Measurements from ENCODE around the gene FAM131A. TPM values are rescaled to one million over a fixed set of nuclear protein-coding genes. Genes with fewer than 3 reads are reported as not detected.

Gene FAM131A
- total and polyA plus RNA-seq, 7 donors, result 12.6 to 36.7 (median 28.0) TPM

DNA sequence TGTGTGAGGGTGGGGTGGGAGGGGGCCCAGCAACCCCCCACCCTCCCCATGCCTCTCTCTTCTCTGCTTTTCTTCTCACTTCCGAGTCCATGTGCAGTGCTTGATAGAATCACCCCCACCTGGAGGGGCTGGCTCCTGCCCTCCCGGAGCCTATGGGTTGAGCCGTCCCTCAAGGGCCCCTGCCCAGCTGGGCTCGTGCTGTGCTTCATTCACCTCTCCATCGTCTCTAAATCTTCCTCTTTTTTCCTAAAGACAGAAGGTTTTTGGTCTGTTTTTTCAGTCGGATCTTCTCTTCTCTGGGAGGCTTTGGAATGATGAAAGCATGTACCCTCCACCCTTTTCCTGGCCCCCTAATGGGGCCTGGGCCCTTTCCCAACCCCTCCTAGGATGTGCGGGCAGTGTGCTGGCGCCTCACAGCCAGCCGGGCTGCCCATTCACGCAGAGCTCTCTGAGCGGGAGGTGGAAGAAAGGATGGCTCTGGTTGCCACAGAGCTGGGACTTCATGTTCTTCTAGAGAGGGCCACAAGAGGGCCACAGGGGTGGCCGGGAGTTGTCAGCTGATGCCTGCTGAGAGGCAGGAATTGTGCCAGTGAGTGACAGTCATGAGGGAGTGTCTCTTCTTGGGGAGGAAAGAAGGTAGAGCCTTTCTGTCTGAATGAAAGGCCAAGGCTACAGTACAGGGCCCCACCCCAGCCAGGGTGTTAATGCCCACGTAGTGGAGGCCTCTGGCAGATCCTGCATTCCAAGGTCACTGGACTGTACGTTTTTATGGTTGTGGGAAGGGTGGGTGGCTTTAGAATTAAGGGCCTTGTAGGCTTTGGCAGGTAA, 8.1 kb downstream of the FAM131A start:
- no peaks in the 10 kb centered on the region for H3K9me3 ChIP-seq
- H3K27me3 ChIP-seq, result no peaks in the 10 kb centered on the region
- intact Hi-C loops (cut with DNase I), result no loop called here
- peaks cover 0 to 20% (median 4%) of the 10 kb centered on the region in 4 donors for H3K4me1 ChIP-seq
- peaks cover 25 to 44% (median 38%) of the 10 kb centered on the region in 4 donors for H3K36me3 ChIP-seq
- H3K4me3 ChIP-seq, result no peak overlapping the region
- no peak for DNase-seq
- TF ChIP-seq, protein P1, sequence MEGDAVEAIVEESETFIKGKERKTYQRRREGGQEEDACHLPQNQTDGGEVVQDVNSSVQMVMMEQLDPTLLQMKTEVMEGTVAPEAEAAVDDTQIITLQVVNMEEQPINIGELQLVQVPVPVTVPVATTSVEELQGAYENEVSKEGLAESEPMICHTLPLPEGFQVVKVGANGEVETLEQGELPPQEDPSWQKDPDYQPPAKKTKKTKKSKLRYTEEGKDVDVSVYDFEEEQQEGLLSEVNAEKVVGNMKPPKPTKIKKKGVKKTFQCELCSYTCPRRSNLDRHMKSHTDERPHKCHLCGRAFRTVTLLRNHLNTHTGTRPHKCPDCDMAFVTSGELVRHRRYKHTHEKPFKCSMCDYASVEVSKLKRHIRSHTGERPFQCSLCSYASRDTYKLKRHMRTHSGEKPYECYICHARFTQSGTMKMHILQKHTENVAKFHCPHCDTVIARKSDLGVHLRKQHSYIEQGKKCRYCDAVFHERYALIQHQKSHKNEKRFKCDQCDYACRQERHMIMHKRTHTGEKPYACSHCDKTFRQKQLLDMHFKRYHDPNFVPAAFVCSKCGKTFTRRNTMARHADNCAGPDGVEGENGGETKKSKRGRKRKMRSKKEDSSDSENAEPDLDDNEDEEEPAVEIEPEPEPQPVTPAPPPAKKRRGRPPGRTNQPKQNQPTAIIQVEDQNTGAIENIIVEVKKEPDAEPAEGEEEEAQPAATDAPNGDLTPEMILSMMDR (IDR thresholded peaks at IDR 0.05), result peak in 3 of 4 experiments; percentile 14 to 27 (median 20)
- TF ChIP-seq POLR2A (IDR thresholded peaks at IDR 0.05) (no peak), EP300 (IDR thresholded peaks at IDR 0.05) (no peak), POLR2AphosphoS5 (IDR thresholded peaks at IDR 0.05) (peak in 1 of 4 donors; percentile 16)
- peak overlapping the region; percentile 1 to 48 (median 32) for H3K27ac ChIP-seq
- 33 to 58% methylated on average over 14 of the region's 14 CpGs for WGBS, 2 donors

DNA sequence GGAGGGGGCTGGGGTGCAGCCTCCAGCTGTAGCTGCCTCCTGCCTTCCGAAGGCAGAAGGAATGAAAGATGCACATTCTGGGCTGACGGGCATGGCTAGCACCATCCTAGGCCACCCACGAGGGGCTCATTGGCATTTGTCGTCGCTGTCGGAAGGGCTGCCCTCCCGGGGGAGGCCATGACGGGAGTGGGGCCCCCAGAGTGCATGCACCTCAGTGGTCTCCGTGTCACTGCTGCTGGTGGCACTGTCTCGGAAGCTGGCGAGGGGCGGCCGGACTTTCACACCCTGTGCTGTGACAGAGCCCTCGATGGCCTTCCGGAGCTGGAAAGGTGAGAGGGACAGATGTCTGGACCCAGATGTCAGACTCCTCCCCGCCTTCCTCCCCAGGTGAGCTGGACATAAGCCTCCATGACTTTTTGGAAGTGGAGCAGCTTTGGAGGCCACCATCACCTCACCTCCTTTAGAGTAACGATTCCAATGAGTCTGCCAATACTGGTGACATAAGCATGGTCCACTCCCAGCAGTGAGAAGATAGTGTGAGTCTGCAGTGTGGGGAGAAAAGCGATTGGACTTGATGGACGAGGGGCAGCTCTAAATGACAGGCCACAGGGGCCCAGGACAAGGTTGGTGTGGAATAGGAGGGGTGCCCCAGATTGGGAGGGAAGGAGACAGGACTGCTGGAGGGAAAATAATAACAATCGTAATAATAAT, 9.2 kb downstream of the FAM131A start:
- TF ChIP-seq POLR2AphosphoS5 (IDR thresholded peaks at IDR 0.05) (no peak), EP300 (IDR thresholded peaks at IDR 0.05) (no peak), POLR2A (IDR thresholded peaks at IDR 0.05) (no peak)
- TF ChIP-seq, protein P1 (IDR thresholded peaks at IDR 0.05), result no peak
- H3K27ac ChIP-seq, result peak overlapping the region in 1 of 4 donors; percentile 17
- H3K36me3 ChIP-seq, result peaks cover 25 to 40% (median 35%) of the 10 kb centered on the region in 4 donors
- peaks cover 0 to 20% (median 4%) of the 10 kb centered on the region in 4 donors for H3K4me1 ChIP-seq
- intact Hi-C loops (cut with DNase I), result no loop called here
- H3K27me3 ChIP-seq, result no peaks in the 10 kb centered on the region
- no peak overlapping the region for H3K4me3 ChIP-seq
- DNase-seq, result no peak
- no peaks in the 10 kb centered on the region for H3K9me3 ChIP-seq
- 93 to 95% methylated on average over 20 of the region's 20 CpGs for WGBS, 2 donors

DNA sequence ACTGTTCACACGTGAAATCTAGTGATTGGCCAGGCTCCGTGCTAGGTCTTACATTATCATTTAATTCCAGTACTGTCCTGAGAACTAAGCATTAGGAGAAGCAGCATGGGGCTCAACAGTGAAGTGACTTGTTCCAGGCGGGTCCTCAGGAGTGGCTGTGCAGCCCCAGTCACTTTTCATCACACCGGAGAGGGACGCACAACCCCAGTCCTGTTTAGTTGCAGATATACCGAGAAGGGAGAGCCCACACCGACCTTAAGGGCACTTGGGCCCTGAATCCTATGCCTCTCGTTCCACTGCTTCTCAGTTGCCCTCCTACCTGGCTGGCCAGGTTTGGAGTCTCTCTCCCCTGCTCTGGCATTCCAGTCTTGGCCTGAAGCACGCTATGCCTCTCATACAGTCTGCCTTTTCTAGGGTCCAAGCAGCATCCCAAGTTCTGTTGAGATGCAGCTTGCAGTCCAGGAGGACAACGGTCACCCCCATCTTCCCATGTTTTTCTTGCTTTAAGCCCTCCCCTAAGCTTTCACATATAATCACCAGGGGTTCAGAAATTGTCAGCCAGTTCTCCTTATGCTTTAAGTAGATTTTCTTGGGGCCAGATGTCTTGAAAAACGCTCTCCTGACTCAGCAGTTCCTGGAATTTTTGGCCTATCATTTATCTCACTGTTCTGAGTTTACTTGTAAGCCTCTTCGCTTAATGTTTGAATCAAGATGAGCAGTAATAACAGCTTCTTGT, 10.1 kb downstream of the FAM131A start:
- TF ChIP-seq EP300 (IDR thresholded peaks at IDR 0.05) (no peak), POLR2A (IDR thresholded peaks at IDR 0.05) (no peak), POLR2AphosphoS5 (IDR thresholded peaks at IDR 0.05) (peak in 1 of 4 donors; percentile 6)
- TF ChIP-seq, protein P1 (IDR thresholded peaks at IDR 0.05), result no peak
- peaks cover 17 to 31% (median 26%) of the 10 kb centered on the region in 4 donors for H3K36me3 ChIP-seq

DNA sequence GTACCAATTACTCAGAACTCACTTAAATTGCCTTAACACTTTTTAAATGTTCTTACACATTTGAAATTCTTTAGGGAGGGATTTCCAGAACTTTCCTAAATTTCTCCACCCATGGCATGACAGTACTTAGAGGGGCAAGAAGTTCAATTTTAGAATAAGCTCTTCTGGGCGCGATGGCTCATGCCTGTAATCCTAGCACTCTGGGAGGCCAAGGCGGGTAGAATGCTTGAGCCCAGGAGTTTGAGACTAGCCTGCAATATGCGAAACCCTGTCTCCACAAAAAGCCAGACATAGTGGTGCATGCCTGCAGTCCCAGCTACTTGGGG, 10.6 kb downstream of the FAM131A start:
- H3K27me3 ChIP-seq, result no peaks in the 10 kb centered on the region
- no peak for DNase-seq
- H3K27ac ChIP-seq, result no peak overlapping the region
- H3K4me3 ChIP-seq, result no peak overlapping the region
- H3K9me3 ChIP-seq, result no peaks in the 10 kb centered on the region
- TF ChIP-seq POLR2AphosphoS5 (IDR thresholded peaks at IDR 0.05) (no peak), EP300 (IDR thresholded peaks at IDR 0.05) (no peak), POLR2A (IDR thresholded peaks at IDR 0.05) (no peak)
- TF ChIP-seq, protein P1 (IDR thresholded peaks at IDR 0.05), result no peak
- peaks cover 0 to 20% (median 4%) of the 10 kb centered on the region in 4 donors for H3K4me1 ChIP-seq
- intact Hi-C loops (cut with DNase I), result no loop called here
- WGBS, 2 donors, result 83 to 89% methylated on average over 4 of the region's 4 CpGs
- H3K36me3 ChIP-seq, result peaks cover 11 to 26% (median 22%) of the 10 kb centered on the region in 4 donors

More for the DNA sequence above, 10.1 kb downstream of the FAM131A start:
- Histone ChIP-seq H3K4me3 (no peak overlapping the region), H3K4me1 (peaks cover 0 to 20% (median 4%) of the 10 kb centered on the region in 4 donors), H3K27ac (no peak overlapping the region), H3K9me3 (no peaks in the 10 kb centered on the region), H3K27me3 (no peaks in the 10 kb centered on the region)
- DNase-seq, result no peak
- intact Hi-C loops (cut with DNase I), result no loop called here
- WGBS, 2 donors, result 75 to 87% methylated on average over 12 of the region's 12 CpGs
